Measurements from ENCODE around the gene FNDC7. TPM values are rescaled to one million over a fixed set of nuclear protein-coding genes. Genes with fewer than 3 reads are reported as not detected.
"Not testable (repeated sequence)": the region's sequence is repeated elsewhere in the genome, so short reads cannot be mapped to it uniquely, and the experiment has no call there.

FNDC7 gene
- total RNA-seq, 2 donors from 2014 or later, result 0.19 TPM; not detected in 1

GRCh38 chr1:108686614-108687313 is 25.9 kb upstream of the FNDC7 start:
- H3K36me3 Mint-ChIP-seq (ENCODE audit: low read depth), result no peaks in the 10 kb centered on the region
- no peak overlapping the region for H3K27ac Mint-ChIP-seq

DNA sequence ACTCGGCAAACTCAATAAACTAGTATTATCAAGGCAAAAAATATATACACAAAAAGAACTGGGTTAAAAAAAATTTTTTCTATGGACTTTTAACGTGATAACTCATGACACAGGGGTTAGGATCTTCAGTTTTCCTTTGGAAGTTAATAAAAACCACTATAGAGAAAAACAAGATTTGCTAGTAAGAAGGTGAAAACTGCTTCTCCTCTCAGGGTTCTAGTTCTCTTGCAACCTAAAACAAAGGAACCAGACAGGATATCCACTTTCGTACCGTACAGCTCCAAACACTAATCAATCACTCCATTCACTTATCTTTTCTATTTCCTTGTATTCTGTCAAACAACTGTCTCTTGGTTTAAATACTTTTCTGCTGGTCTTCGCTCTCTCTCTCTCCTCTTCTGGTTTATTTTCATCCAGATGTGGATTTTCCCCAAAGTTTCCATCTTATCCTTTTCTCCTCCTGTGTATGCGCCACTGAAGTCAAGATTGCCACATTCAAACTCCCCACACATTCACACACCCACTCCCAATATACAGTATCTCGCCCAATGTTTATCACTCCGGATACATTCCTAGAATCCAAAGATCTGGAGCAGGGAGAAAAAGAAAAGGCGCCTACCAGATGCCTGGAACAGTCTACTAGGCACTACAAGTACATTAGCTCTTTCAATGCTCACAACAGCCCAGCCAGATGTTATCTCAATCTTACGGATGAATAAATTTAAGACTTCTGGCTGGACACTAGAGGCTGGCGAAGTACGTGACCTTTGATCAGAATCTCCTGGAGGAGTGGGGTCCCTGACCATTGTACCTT is 21.4 kb upstream of the FNDC7 start:
- H3K4me1 Mint-ChIP-seq, result peaks cover 19% of the 10 kb centered on the region
- no peak for ATAC-seq (replicated peaks)
- H3K27me3 Mint-ChIP-seq, result no peaks in the 10 kb centered on the region
- H3K27ac Mint-ChIP-seq, result peak overlapping the region; percentile 99
- H3K9me3 Mint-ChIP-seq, result no peaks in the 10 kb centered on the region
- peak overlapping the region; percentile 94 for H3K4me3 Mint-ChIP-seq
- H3K36me3 Mint-ChIP-seq (ENCODE audit: low read depth), result peaks cover 40% of the 10 kb centered on the region

More at GRCh38 chr1:108686614-108687313, 25.9 kb upstream of the FNDC7 start:
- H3K27me3 Mint-ChIP-seq, result no peaks in the 10 kb centered on the region
- H3K9me3 Mint-ChIP-seq, result no peaks in the 10 kb centered on the region
- H3K4me1 Mint-ChIP-seq, result peaks cover 14% of the 10 kb centered on the region
- H3K4me3 Mint-ChIP-seq, result no peak overlapping the region
- ATAC-seq (replicated peaks), result no peak

GRCh38 chr1:108691942-108692723 is 20.6 kb upstream of the FNDC7 start, which contains the start of gene PRPF38B:
Gene PRPF38B, plus strand, starts transcription at chr1:108692310. Its CDS starts 282 bp downstream, at chr1:108692592.
- no peaks in the 10 kb centered on the region for H3K9me3 Mint-ChIP-seq
- peak; percentile 92 for ATAC-seq (replicated peaks)
- H3K36me3 Mint-ChIP-seq (ENCODE audit: low read depth), result peaks cover 48% of the 10 kb centered on the region
- H3K4me3 Mint-ChIP-seq, result peak within 1 kb of the TSS; percentile 94
- H3K27ac Mint-ChIP-seq, result peak within 1 kb of the TSS; percentile 99
- no peaks in the 10 kb centered on the region for H3K27me3 Mint-ChIP-seq
- peaks cover 19% of the 10 kb centered on the region for H3K4me1 Mint-ChIP-seq

GRCh38 chr1:108692724-108693655 is 19.7 kb upstream of the FNDC7 start:
- Mint-ChIP-seq H3K27ac (peak overlapping the region; percentile 99), H3K4me3 (peak overlapping the region; percentile 94), H3K36me3 (ENCODE audit: low read depth) (peaks cover 56% of the 10 kb centered on the region), H3K9me3 (no peaks in the 10 kb centered on the region), H3K27me3 (no peaks in the 10 kb centered on the region), H3K4me1 (peaks cover 25% of the 10 kb centered on the region)
- peak; percentile 66 for ATAC-seq (replicated peaks)

- no peak for ATAC-seq (replicated peaks)
Measured at GRCh38 chr1:108695535-108695934, 17.2 kb upstream of the FNDC7 start.

GRCh38 chr1:108699375-108700332 is 13.1 kb upstream of the FNDC7 start:
- peaks cover 26% of the 10 kb centered on the region for H3K4me1 Mint-ChIP-seq
- H3K36me3 Mint-ChIP-seq (ENCODE audit: low read depth), result peaks cover 92% of the 10 kb centered on the region
- H3K4me3 Mint-ChIP-seq, result peak overlapping the region; percentile 94
- no peaks in the 10 kb centered on the region for H3K27me3 Mint-ChIP-seq
- ATAC-seq (replicated peaks), result no peak
- H3K27ac Mint-ChIP-seq, result peak overlapping the region; percentile 87
- H3K9me3 Mint-ChIP-seq, result no peaks in the 10 kb centered on the region

More at GRCh38 chr1:108695535-108695934, 17.2 kb upstream of the FNDC7 start:
- Mint-ChIP-seq H3K4me1 (peaks cover 36% of the 10 kb centered on the region), H3K9me3 (no peaks in the 10 kb centered on the region), H3K27ac (peak overlapping the region; percentile 86), H3K36me3 (ENCODE audit: low read depth) (peaks cover 82% of the 10 kb centered on the region), H3K4me3 (peak overlapping the region; percentile 94), H3K27me3 (no peaks in the 10 kb centered on the region)

- ATAC-seq (replicated peaks), result no peak
- H3K9me3 Mint-ChIP-seq, result no peaks in the 10 kb centered on the region
- no peaks in the 10 kb centered on the region for H3K27me3 Mint-ChIP-seq
- H3K27ac Mint-ChIP-seq, result no peak overlapping the region
- peaks cover 33% of the 10 kb centered on the region for H3K4me1 Mint-ChIP-seq
- peaks cover 76% of the 10 kb centered on the region for H3K36me3 Mint-ChIP-seq (ENCODE audit: low read depth)
- no peak overlapping the region for H3K4me3 Mint-ChIP-seq
Measured at GRCh38 chr1:108701176-108701849, 11.4 kb upstream of the FNDC7 start.

DNA sequence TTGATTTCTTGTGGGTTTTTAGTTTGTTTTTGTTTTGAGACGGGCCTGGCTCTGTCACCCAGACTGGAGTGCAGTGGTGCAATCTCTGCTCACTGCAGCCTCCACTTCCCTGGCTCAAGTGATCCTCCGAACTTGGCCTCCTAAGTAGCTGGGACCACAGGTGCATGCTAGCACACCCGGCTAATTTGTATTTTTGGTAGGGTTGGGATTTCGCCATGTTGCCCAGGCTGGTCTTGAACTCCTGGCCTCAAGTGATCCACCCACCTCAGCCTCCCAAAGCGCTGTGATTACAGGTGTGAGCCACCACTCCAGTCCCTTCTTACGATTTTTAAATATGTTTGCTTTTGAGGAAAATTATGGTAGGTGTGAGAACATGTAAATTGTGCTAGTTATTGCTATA is 10.6 kb upstream of the FNDC7 start:
- not testable (repeated sequence) for ATAC-seq (replicated peaks); H3K9me3 Mint-ChIP-seq; H3K27me3 Mint-ChIP-seq; H3K4me3 Mint-ChIP-seq; H3K27ac Mint-ChIP-seq
- peaks cover 68% of the 10 kb centered on the region for H3K36me3 Mint-ChIP-seq (ENCODE audit: low read depth)
- H3K4me1 Mint-ChIP-seq, result peaks cover 33% of the 10 kb centered on the region

DNA sequence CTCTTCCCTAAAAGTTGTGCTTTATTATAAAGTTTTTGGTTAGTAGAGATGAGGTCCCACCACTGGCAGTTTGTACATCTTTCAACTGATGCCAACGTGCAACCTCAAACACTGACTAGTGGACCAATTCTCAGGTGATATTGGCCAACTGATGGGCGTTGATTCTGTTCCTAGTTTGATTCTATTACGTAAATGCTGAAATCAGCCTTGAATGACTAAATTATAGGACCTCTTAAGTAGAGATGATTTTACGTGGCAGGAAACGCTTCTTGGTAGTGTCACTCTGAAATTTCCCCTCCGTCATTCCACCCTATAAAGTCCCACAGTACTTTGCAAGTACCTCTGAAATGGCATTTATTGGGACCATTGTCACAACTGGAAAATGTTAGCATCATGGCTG is 8.8 kb upstream of the FNDC7 start:
- Mint-ChIP-seq H3K4me1 (peaks cover 28% of the 10 kb centered on the region), H3K4me3 (peak overlapping the region; percentile 72), H3K36me3 (ENCODE audit: low read depth) (peaks cover 50% of the 10 kb centered on the region), H3K27me3 (no peaks in the 10 kb centered on the region), H3K27ac (peak overlapping the region; percentile 92), H3K9me3 (no peaks in the 10 kb centered on the region)
- peak; percentile 93 for ATAC-seq (replicated peaks)

- no peaks in the 10 kb centered on the region for H3K9me3 Mint-ChIP-seq
- H3K4me1 Mint-ChIP-seq, result peaks cover 25% of the 10 kb centered on the region
- no peaks in the 10 kb centered on the region for H3K27me3 Mint-ChIP-seq
- H3K27ac Mint-ChIP-seq, result peak overlapping the region; percentile 92
- H3K36me3 Mint-ChIP-seq (ENCODE audit: low read depth), result peaks cover 44% of the 10 kb centered on the region
- no peak for ATAC-seq (replicated peaks)
- H3K4me3 Mint-ChIP-seq, result peak overlapping the region; percentile 72
Measured at GRCh38 chr1:108704496-108704895, 8.2 kb upstream of the FNDC7 start.

- Mint-ChIP-seq H3K9me3 (no peaks in the 10 kb centered on the region), H3K4me3 (no peak overlapping the region), H3K4me1 (peaks cover 19% of the 10 kb centered on the region), H3K36me3 (ENCODE audit: low read depth) (peaks cover 23% of the 10 kb centered on the region), H3K27ac (peak overlapping the region; percentile 7), H3K27me3 (no peaks in the 10 kb centered on the region)
- ATAC-seq (replicated peaks), result no peak
Measured at GRCh38 chr1:108706643-108707042, 6.1 kb upstream of the FNDC7 start.

All from activated T-helper 17 cell treated with anti-CD3 and anti-CD28 coated beads, Interleukin-2, amount 50 U/mL, for 72 hours (primary cell).